ENCODE data around the gene EXOSC6.

GRCh38 chr16:70253291-70254106 is 1.8 kb upstream of the EXOSC6 start:
- no peak for TF ChIP-seq POLR2AphosphoS5 (IDR thresholded peaks at IDR 0.05; ENCODE audit: low read depth, low read length)
- no peak for TF ChIP-seq REST (IDR thresholded peaks at IDR 0.05; ENCODE audit: insufficient read depth in 1 of 2, low read depth in 2 of 2, low read length in 2 of 2)
- TF ChIP-seq TAF1 (IDR thresholded peaks at IDR 0.05; ENCODE audit: borderline replicate concordance, insufficient read depth, low read length) = no peak
- no peak for TF ChIP-seq SIN3A (IDR thresholded peaks at IDR 0.05; ENCODE audit: borderline replicate concordance, insufficient read depth, low read length)
- no peak for TF ChIP-seq FOXP2 (optimal IDR thresholded peaks at IDR 0.05; ENCODE audit: borderline replicate concordance, extremely low read depth, extremely low read length, insufficient read depth)
